OCI-LY1 (cell line): ENCODE measurements around the gene TPRX2.
"Not testable (repeated sequence)": the region's sequence is repeated elsewhere in the genome, so short reads cannot be mapped to it uniquely, and the experiment has no call there.

ENCODE experiments used
- H2AFZ ChIP-seq: fragments of 200-600 bp; sonication (generic), shearing (Covaris generic); 2 replicates; pipeline ENCODE4 v1.6.0; 2014; ENCODE audit warnings: antibody characterized with exemption, mild to moderate bottlenecking, low read length
- H3F3A ChIP-seq: fragments of 200-600 bp; sonication (generic), shearing (Covaris generic); 2 replicates; pipeline ENCODE4 v1.6.0; 2014; ENCODE audit warnings: mild to moderate bottlenecking, antibody characterized with exemption, low read length, moderate library complexity; ENCODE audit not compliant: insufficient read depth
- H3K27ac ChIP-seq: fragments of 200-600 bp; sonication (generic); 2 replicates; pipeline ENCODE4 v1.5.1; 2014; ENCODE audit warnings: low read length, mixed run types, mild to moderate bottlenecking, low read depth; ENCODE audit not compliant: poor library complexity, severe bottlenecking
- H3K27me3 ChIP-seq: fragments of 200-600 bp; sonication (generic); 2 replicates; pipeline ENCODE4 v1.6.0; 2014; ENCODE audit warnings: antibody characterized with exemption, mild to moderate bottlenecking, low read length, moderate library complexity; ENCODE audit not compliant: insufficient read depth
- H3K36me3 ChIP-seq: fragments of 200-600 bp; sonication (generic); 2 replicates; pipeline ENCODE4 v1.6.1; 2014; ENCODE audit warnings: mild to moderate bottlenecking, antibody characterized with exemption, low read length, moderate library complexity, mixed read lengths; ENCODE audit not compliant: insufficient read depth
- H3K4me1 ChIP-seq: fragments of 200-600 bp; sonication (generic); 2 replicates; pipeline ENCODE4 v1.5.1; 2014; ENCODE audit warnings: mild to moderate bottlenecking, low read length, moderate library complexity; ENCODE audit not compliant: insufficient read depth, severe bottlenecking
- H3K4me2 ChIP-seq: fragments of 200-600 bp; sonication (generic), shearing (Covaris generic); 2 replicates; pipeline ENCODE4 v1.6.1; 2014; ENCODE audit warnings: low read length
- H3K4me3 ChIP-seq: fragments of 200-600 bp; sonication (generic); 2 replicates; pipeline ENCODE4 v1.5.1; 2014; ENCODE audit warnings: low read length, low read depth, mild to moderate bottlenecking, mixed read lengths; ENCODE audit not compliant: poor library complexity, severe bottlenecking
- H3K79me2 ChIP-seq: fragments of 200-600 bp; shearing (Covaris generic); 2 replicates; pipeline ENCODE4 v1.6.1; 2016; ENCODE audit warnings: mixed run types, low read length, mixed read lengths; ENCODE audit not compliant: insufficient read depth
- H3K9ac ChIP-seq: fragments of 200-600 bp; sonication (generic), shearing (Covaris generic); 2 replicates; pipeline ENCODE4 v1.6.1; 2014; ENCODE audit warnings: mild to moderate bottlenecking, low read length, mixed read lengths
- H3K9me2 ChIP-seq: fragments of 200-600 bp; sonication (generic), shearing (Covaris generic); 2 replicates; pipeline ENCODE4 v1.6.1; 2014; ENCODE audit warnings: low read depth, mild to moderate bottlenecking, low read length, mixed read lengths
- H3K9me3 ChIP-seq: fragments of 200-600 bp; shearing (Covaris generic); 2 replicates; pipeline ENCODE4 v1.6.1; 2014; ENCODE audit warnings: low read length, mixed read lengths
- H4K20me1 ChIP-seq: fragments of 200-600 bp; sonication (generic), shearing (Covaris generic); 2 replicates; pipeline ENCODE4 v1.6.0; 2016; ENCODE audit warnings: mild to moderate bottlenecking, low read length; ENCODE audit not compliant: insufficient read depth
- EZH2 ChIP-seq: fragments of 200-600 bp; sonication (generic), shearing (Covaris generic); IDR thresholded peaks from 2 replicates; pipeline ENCODE4 v1.8.0; 2017; ENCODE audit warnings: borderline replicate concordance, mixed run types, mild to moderate bottlenecking, antibody characterized with exemption, low read length, moderate library complexity, mixed read lengths
- TF ChIP-seq, protein P1 (sequence below): fragments of 200-600 bp; sonication (generic), shearing (Covaris generic); IDR thresholded peaks from 2 replicates; pipeline ENCODE4 v1.5.1; 2017; ENCODE audit warnings: mild to moderate bottlenecking, antibody characterized with exemption, low read length, moderate library complexity, mixed read lengths

TPRX2 gene

DNA sequence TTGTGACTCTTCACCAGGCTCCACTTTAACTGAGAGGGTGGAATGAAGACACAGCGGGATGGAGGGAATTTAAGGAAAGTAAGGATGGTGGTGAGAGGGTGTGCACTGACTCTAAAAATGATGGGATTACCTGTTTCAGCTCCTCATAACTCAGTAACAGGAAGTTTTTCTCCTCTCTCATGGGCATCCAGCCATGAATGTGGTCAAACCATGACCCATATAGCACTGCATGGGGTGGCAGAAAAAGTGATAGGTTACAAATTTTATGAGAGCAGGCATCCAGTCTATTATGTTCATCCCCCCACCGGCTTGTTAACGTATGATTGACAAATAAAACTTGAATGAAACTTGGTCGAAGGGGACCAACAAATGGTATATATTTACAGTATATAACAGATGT lies 19.9 kb downstream of the TPRX2 start:
- Histone ChIP-seq H3K9ac (no peak overlapping the region), H3K4me2 (no peak overlapping the region), H3F3A (no peaks in the 10 kb centered on the region), H4K20me1 (no peaks in the 10 kb centered on the region), H3K27me3 (no peaks in the 10 kb centered on the region), H3K79me2 (no peaks in the 10 kb centered on the region), H3K4me1 (no peaks in the 10 kb centered on the region), H3K4me3 (no peak overlapping the region), H3K9me2 (no peaks in the 10 kb centered on the region), H3K9me3 (no peaks in the 10 kb centered on the region), H2AFZ (no peak overlapping the region), H3K36me3 (no peaks in the 10 kb centered on the region), H3K27ac (no peak overlapping the region)
- TF ChIP-seq, protein P1, sequence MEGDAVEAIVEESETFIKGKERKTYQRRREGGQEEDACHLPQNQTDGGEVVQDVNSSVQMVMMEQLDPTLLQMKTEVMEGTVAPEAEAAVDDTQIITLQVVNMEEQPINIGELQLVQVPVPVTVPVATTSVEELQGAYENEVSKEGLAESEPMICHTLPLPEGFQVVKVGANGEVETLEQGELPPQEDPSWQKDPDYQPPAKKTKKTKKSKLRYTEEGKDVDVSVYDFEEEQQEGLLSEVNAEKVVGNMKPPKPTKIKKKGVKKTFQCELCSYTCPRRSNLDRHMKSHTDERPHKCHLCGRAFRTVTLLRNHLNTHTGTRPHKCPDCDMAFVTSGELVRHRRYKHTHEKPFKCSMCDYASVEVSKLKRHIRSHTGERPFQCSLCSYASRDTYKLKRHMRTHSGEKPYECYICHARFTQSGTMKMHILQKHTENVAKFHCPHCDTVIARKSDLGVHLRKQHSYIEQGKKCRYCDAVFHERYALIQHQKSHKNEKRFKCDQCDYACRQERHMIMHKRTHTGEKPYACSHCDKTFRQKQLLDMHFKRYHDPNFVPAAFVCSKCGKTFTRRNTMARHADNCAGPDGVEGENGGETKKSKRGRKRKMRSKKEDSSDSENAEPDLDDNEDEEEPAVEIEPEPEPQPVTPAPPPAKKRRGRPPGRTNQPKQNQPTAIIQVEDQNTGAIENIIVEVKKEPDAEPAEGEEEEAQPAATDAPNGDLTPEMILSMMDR = no peak
- no peak for TF ChIP-seq EZH2

DNA sequence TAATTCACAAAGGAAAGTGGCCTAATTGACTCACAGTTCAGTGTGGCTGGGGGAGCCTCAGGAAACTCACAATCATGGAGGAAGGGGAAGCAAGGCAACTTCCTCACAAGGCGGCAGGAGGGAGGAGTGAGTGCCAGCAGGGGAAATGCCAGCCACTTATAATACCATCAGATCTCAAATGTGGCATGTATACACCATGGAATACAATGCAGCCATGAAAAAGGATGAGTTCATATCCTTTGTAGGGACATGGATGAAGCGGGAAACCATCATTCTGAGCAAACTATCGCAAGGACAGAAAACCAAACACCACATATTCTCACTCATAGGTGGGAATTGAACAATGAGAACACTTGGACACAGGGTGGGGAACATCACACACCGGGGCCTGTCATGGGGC lies 20.4 kb downstream of the TPRX2 start:
- H3K27me3 ChIP-seq, H3K36me3 ChIP-seq, H3F3A ChIP-seq, H4K20me1 ChIP-seq, H2AFZ ChIP-seq, H3K27ac ChIP-seq, H3K9me3 ChIP-seq, H3K4me2 ChIP-seq, H3K79me2 ChIP-seq, H3K9ac ChIP-seq, H3K9me2 ChIP-seq, H3K4me3 ChIP-seq, H3K4me1 ChIP-seq: not testable (repeated sequence)

DNA sequence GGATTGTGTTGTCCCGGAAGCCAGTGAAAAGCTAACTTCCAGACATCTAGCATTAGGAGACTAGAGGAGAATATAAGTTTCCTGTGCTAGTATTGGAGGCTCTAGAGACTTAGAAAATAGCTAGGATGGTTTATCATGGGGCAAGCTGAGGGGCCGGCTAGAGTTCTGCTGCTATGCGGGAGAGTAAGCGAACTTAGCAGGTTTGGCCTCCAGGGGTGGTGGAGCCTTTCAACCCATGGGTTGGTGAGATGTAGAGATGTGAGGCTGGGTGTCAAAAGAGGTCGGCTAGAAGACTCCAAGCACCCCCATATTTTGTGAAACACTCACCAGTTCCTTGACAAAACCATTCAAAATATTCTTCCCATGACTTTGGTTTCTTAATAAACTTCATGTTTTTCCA lies 22.7 kb downstream of the TPRX2 start:
- H3K9me3 ChIP-seq = no peaks in the 10 kb centered on the region
- TF ChIP-seq, protein P1 = no peak
- no peak for TF ChIP-seq EZH2
- no peak overlapping the region for H3K4me3 ChIP-seq
- no peak overlapping the region for H2AFZ ChIP-seq
- no peaks in the 10 kb centered on the region for H3K4me1 ChIP-seq
- no peaks in the 10 kb centered on the region for H4K20me1 ChIP-seq
- no peak overlapping the region for H3K9ac ChIP-seq
- H3K27me3 ChIP-seq = no peaks in the 10 kb centered on the region
- no peak overlapping the region for H3K4me2 ChIP-seq
- no peak overlapping the region for H3K27ac ChIP-seq
- H3K9me2 ChIP-seq = no peaks in the 10 kb centered on the region
- H3K79me2 ChIP-seq = no peaks in the 10 kb centered on the region
- no peaks in the 10 kb centered on the region for H3F3A ChIP-seq
- no peaks in the 10 kb centered on the region for H3K36me3 ChIP-seq

DNA sequence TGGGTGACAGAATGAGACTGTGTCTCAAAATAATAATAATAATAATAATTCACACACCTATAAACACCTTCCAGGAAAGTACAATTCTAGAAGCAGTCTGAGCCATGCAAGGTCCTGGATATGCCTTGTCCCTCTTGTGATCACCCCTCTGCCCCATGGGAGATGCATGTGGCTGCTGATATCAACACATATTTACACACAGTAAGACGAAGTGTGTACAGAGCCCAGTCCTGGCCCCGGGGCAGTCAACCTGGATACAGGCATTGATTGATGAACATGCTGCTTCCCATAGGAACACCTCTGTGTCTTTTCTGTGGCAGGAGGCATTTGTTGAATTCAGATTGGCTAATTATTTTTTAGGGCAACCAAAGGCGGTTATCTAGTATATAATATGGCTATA lies 23.9 kb downstream of the TPRX2 start:
- Histone ChIP-seq H3K9me3 (no peaks in the 10 kb centered on the region), H3K79me2 (no peaks in the 10 kb centered on the region), H2AFZ (no peak overlapping the region), H3K9me2 (no peaks in the 10 kb centered on the region), H3F3A (no peaks in the 10 kb centered on the region), H3K36me3 (no peaks in the 10 kb centered on the region), H3K4me3 (no peak overlapping the region), H3K9ac (no peak overlapping the region), H3K4me2 (no peak overlapping the region), H4K20me1 (no peaks in the 10 kb centered on the region), H3K27ac (no peak overlapping the region), H3K27me3 (no peaks in the 10 kb centered on the region), H3K4me1 (no peaks in the 10 kb centered on the region)
- no peak for TF ChIP-seq EZH2
- TF ChIP-seq, protein P1 = no peak
